HUDEP-2 (cell line): Measurements from ENCODE around the gene THEMIS2.
A peak's percentile ranks its signal among the peaks of the same experiment; 100 is the strongest.
"Not testable (repeated sequence)": the region's sequence is repeated elsewhere in the genome, so short reads cannot be mapped to it uniquely, and the experiment has no call there.

Experiments used
- DNase-seq, 76 experiments: peaks; one replicate each; lab custom pipeline; 2025; ENCODE audit not compliant: unreplicated experiment in 76 of 76; lab: John Stamatoyannopoulos, UW

The THEMIS2 gene

DNA sequence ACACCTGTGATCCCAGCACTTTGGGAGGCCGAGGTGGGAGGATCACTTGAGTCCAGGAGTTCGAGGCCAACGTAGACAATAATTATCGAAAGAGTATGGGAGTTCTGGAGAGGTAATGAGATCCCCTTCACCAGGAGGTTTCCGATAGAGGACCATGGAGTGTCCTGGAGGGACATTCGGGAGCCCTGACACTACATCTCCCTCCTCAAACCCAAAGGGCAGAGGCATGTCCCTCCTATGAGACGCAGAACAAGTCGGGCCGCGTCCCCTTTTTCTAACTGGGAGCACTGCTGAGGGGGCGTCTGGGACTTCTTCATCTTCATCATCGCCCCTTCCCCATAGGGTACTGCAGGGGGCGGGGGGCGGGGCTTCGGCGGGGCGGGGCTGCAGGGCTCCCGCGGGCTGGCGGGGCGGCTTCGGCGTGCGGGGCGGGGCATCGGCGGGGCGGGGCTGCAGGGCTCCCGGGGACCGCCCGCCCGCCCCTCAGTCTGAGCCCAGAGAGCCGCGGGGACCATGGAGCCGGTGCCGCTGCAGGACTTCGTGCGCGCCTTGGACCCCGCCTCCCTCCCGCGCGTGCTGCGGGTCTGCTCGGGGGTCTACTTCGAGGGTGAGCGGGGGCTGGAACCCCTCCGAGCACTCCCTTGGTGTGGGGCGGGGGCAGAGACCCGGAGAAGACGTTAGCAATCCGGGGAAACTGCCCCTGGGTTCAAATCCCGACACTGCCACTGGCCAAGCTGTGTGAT is at the start of gene THEMIS2:
Gene THEMIS2, plus strand, starts transcription at position 486 of the 743 bp plus-strand sequence. Its CDS starts 28 bp downstream, at position 514.
- peak in 53 of 76 experiments; percentile 15 to 80 (median 60) for DNase-seq

GRCh38 chr1:27823784-27824183 is 48.6 kb upstream of the THEMIS2 start:
- DNase-seq: no peak

DNA sequence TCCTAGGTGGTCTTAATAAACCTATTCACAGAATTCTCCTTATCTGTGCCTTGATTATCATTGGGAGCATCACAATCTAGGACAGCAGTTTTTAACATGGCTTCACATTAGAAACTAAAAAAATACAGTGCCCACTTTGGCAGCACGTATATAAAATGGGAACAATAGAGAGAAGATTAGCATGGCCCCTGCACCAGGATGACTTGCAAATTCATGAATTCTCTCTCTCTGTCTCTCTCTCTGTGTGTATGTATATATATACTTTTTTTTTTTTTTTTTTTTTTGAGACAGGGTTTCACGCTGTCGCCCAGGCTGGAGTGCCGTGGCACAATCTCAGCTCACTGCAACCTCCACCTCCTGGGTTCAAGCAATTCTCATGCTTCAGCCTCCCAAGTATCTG is 47.9 kb upstream of the THEMIS2 start:
- no peak for DNase-seq

DNA sequence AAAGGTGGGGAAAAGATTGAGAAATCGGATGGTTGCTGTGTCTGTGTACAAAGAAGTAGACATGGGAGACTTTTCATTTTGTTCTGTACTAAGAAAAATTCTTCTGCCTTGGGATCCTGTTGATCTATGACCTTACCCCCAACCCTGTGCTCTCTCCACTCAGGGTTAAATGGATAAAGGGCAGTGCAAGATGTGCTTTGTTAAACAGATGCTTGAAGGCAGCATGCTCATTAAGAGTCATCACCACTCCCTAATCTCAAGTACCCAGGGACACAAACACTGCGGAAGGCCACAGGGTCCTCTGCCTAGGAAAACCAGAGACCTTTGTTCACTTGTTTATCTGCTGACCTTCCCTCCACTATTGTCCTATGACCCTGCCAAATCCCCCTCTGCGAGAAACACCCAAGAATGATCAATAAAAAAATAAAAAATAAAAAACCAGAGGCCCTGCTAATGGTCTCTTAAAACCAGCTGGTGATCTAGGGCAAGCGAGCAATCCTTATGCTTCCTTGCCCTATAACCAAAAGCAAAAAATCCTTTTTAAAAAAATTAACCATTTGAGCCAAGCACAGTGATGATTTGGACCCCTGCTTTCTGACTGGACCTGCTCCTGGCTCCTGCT is 42.9 kb upstream of the THEMIS2 start:
- not testable (repeated sequence) for DNase-seq

- DNase-seq: peak; percentile 19 to 92 (median 85)
Measured at GRCh38 chr1:27830621-27831440, 41.5 kb upstream of the THEMIS2 start, which contains the start of gene PPP1R8. TSS of gene PPP1R8 (plus strand) at chr1:27830782. CDS start at chr1:27830836, 54 bp downstream.

DNA sequence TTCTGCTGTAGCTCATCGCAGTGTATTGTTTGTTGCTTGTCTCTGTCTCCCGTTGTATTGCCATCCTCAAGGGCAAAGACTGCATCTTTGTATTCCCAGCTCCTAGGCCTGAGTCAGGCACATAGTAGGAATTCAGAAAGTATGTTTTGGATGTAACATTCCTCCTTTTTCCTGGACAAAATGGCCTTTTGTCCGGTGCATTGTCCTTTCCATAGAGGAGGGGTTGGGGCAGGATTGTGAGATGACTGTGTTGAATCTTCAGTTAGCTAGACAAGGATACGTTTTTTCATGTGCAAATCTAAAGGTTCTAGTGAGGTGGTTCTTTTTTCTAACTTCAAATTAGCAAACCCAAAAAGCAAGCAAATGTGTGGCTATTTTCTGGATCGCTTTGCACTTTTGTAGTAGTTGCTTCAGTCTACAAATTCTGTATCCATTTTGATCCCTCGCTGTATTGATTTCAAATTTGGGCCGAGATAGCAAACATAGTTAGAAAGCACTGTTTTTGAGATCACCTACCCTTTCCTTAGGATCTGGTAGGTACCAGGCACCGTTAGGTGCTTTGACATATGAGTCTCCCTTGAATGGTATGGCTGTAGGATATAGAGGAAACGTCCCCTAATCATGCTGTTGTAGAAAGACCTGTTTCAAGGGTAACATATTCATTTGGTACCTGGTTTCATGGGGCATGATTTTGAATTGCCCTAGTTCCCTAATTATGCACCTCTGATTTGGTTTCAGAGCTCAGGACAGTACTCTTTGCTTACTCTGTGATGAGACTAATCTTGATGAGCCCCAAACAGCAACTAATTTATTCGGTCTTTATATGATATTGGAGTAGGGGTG is 40.6 kb upstream of the THEMIS2 start:
- DNase-seq: no peak

GRCh38 chr1:27832762-27833161 is 39.6 kb upstream of the THEMIS2 start:
- DNase-seq: no peak

GRCh38 chr1:27833470-27833869 is 38.9 kb upstream of the THEMIS2 start:
- no peak for DNase-seq

DNA sequence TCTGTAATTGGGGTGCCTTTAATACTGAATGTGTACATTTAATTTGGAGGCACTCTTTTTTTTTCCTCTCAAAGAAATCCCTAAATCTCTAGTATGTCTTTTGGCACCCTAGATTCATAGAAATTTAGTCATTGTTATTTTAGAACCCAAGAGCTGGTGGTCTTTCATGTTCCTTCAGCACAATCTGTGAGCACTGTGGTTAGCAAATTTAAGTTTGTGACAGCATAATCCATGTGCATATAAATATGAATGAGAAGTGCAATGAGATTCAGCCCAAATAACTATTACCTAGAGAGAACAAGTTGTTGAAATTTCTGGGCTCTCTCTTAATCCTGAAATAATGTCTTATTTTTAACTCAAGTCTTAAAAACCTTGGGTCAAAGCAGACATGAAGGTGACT is 37.3 kb upstream of the THEMIS2 start:
- no peak for DNase-seq

- no peak for DNase-seq
Measured at GRCh38 chr1:27835501-27835900, 36.8 kb upstream of the THEMIS2 start.

DNA sequence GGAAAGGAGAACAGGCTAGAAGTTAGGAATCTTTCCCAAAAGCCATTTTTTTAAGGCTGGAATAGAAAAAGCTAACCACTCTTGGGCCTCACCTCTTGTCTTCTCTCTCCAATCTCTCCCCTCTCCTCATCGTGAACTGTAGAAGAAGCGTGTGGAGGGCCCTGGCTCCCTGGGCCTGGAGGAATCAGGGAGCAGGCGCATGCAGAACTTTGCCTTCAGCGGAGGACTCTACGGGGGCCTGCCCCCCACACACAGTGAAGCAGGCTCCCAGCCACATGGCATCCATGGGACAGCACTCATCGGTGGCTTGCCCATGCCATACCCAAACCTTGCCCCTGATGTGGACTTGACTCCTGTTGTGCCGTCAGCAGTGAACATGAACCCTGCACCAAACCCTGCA is 22.4 kb upstream of the THEMIS2 start:
- no peak for DNase-seq

GRCh38 chr1:27855085-27855484 is 17.3 kb upstream of the THEMIS2 start:
- no peak for DNase-seq

DNA sequence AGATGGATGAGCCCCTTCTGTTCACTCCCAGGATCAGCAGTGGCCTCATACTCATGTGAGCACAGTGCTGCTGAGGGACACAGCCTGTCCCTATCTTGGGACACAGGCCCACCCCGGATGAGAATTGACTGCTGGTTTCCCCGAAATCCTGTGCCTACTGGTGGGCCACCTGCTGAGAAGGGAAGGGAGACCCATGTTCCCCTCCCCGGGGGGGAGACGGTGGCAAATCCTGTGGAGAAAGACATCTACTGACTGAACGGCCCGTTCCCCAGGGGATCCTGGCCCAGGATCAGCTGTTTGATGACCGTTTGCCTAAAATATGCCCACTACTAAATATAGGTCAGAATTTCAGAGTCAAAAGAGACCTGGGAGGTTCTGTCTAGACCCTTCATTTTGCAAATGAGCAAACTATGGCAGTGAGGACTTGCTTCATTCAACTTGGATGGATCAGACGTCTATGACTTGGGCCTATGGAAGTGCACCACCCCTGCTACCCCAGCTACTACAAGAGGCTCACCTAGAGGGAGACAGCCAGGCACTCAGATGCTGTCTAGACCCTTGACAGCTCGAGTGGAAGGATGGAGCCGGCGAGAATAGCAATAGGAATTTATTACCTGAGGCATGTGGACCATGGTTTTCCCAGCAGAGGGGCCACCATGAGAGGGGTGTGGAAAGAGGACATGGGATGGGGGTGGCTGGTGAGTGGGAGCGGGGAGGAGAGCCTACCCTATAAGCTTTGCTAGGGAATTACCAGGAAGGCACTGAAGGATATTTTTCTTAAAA is 15.6 kb upstream of the THEMIS2 start:
- DNase-seq: no peak

DNA sequence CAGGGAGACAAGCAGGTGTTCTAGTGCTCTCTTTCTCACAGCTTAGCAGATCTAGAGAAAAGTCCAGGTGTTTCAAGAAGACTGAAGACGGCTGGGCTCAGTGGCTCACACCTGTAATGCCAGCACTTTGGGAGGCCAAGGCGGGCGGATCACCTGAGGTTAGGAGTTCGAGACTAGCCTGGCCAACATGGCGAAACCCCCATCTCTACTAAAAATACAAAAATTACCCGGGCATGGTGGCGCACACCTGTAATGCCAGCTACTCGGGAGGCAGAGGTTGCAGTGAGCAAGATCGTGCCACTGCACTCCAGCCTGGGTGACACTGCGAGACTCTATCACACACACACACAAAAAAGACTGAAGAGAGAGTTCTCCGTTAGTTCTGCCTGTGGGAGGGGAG is 14.8 kb upstream of the THEMIS2 start:
- DNase-seq: not testable (repeated sequence)

DNA sequence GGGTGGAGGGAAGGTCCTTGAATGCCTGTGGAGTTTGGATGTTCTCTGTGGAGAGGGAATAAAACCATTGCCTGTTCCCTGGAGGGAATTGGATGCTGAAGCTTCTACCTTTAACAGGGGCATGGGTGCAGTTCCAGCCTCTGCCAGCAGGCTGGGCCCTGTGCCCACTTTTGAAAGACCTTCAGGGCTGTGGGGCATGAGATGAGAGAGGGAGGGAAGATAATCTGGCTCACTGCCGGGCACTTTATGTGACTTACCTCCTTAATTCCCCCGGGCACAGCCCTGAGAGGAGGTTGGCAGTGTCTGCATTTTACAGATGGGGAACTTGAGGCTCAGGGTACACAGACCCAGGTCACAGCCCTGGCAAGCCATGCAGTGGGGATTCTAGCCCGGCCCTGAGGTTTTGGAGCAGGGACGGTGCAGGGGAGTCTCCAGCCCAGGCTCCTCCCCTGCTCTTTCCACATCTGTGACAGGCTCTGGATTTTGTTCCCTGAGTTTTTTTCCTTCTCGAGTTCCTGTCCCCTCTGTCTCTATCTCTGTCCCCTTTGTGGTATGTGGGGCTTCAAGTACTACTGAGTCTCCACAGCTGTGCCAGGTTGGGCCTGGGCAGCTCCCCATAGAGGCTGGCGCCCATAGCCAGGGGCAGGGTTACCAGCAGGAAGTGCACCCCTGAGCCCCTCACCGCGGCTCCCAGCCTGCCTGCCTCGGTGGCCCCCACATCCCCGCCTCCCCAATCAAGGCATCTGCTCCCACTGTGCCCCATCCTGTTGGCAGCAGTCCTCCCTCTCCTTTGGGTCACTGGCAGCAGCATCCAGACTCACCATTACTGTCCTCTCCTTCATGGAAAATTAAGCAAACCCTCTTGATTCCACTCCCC is 14.0 kb upstream of the THEMIS2 start:
- peak in 72 of 76 experiments; percentile 43 to 91 (median 80) for DNase-seq

- DNase-seq: no peak
Measured at GRCh38 chr1:27858949-27859576, 13.3 kb upstream of the THEMIS2 start.

DNA sequence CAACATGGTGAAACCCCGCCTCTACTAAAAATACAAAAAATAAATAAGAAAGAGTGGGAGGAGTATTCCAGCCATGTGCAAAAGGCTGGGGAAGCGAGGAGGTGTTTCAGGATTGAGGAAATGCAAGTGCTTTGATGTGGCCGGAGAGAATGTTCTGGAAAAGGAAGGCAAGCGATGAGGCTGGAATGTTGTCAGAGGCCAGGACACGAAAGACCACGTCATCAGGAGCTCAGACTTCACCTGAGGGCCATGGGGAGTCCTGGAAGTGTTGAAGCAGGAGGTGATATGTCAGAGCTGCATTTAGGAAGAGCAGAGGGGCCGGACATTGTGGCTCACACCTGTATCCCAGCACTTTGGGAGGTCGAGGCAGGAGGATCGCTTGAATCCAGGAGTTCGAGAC is 10.9 kb upstream of the THEMIS2 start:
- no peak for DNase-seq

GRCh38 chr1:27862004-27862403 is 10.3 kb upstream of the THEMIS2 start:
- no peak for DNase-seq
